HG03103 (cell line): Measurements from ENCODE around the gene GLTPD2.

Experiments
- ATAC-seq: cut with Tn5 transposase; IDR thresholded peaks from one replicate; pipeline ENCODE4 v1.9.1; 2021; ENCODE audit warnings: low read depth; ENCODE audit not compliant: unreplicated experiment

Gene GLTPD2

GRCh38 chr17:4769628-4770027 is 19.1 kb upstream of the GLTPD2 start:
- ATAC-seq, result no peak

- ATAC-seq, result no peak
Observed at GRCh38 chr17:4771519-4772234, 17.1 kb upstream of the GLTPD2 start, which contains the start of gene TM4SF5. Gene TM4SF5, plus strand, starts transcription at chr17:4771886. Its CDS starts 37 bp downstream, at chr17:4771923.

- no peak for ATAC-seq
Observed at GRCh38 chr17:4772235-4772613, 16.5 kb upstream of the GLTPD2 start.

- ATAC-seq, result no peak
Observed at GRCh38 chr17:4777969-4778760, 10.6 kb upstream of the GLTPD2 start.

GRCh38 chr17:4780325-4780955 is 8.3 kb upstream of the GLTPD2 start:
- ATAC-seq, result no peak

- no peak for ATAC-seq
Observed at GRCh38 chr17:4782652-4783051, 6.1 kb upstream of the GLTPD2 start.

GRCh38 chr17:4785311-4786105 is 3.3 kb upstream of the GLTPD2 start:
- ATAC-seq, result no peak

- ATAC-seq, result no peak
Observed at GRCh38 chr17:4786106-4786511, 2.7 kb upstream of the GLTPD2 start, which contains the start of gene VMO1. Gene VMO1, minus strand, starts transcription at chr17:4786364. Its CDS starts 12 bp downstream, at chr17:4786352.

GRCh38 chr17:4786516-4786915 is 2.2 kb upstream of the GLTPD2 start:
- no peak for ATAC-seq

GRCh38 chr17:4788159-4788806 is 481 bp upstream of the GLTPD2 start:
- no peak for ATAC-seq

- ATAC-seq, result no peak
Observed at GRCh38 chr17:4789701-4789950, 862 bp downstream of the GLTPD2 start.

- peak; percentile 79 for ATAC-seq
Observed at GRCh38 chr17:4789951-4790704, 1.4 kb downstream of the GLTPD2 start.

- ATAC-seq, result no peak
Observed at GRCh38 chr17:4790705-4791088, 1.9 kb downstream of the GLTPD2 start.

GRCh38 chr17:4795168-4795567 is 6.4 kb downstream of the GLTPD2 start:
- no peak for ATAC-seq

- no peak for ATAC-seq
Observed at GRCh38 chr17:4796552-4796920, 7.8 kb downstream of the GLTPD2 start.

GRCh38 chr17:4800462-4801196 is 11.9 kb downstream of the GLTPD2 start:
- no peak for ATAC-seq

GRCh38 chr17:4802228-4802627 is 13.5 kb downstream of the GLTPD2 start, which contains the start of gene C17orf114:
Gene C17orf114, minus strand, starts transcription at chr17:4802328.
- no peak for ATAC-seq

- no peak for ATAC-seq
Observed at GRCh38 chr17:4806456-4806776, 17.7 kb downstream of the GLTPD2 start.
